GM12878 (cell line): ENCODE results near the gene CD1D.

Experiments used
- MAX ChIP-seq: IDR thresholded peaks from 2 replicates; pipeline ENCODE4 v1.6.1; 2012; ENCODE audit warnings: low read depth, low read length, improper control_type of control experiment
- POLR2A ChIP-seq: IDR thresholded peaks from 2 replicates; pipeline ENCODE4 v1.6.1; 2011; ENCODE audit warnings: low read depth, mild to moderate bottlenecking, low read length

GRCh38 chr1:158154501-158154900, 26.2 kb upstream of the CD1D start:
- TF ChIP-seq MAX = no peak
- no peak for TF ChIP-seq POLR2A
